Measurements from ENCODE around the gene CCDC85C.
A peak's percentile ranks its signal among the peaks of the same experiment; 100 is the strongest.

The CCDC85C gene

DNA sequence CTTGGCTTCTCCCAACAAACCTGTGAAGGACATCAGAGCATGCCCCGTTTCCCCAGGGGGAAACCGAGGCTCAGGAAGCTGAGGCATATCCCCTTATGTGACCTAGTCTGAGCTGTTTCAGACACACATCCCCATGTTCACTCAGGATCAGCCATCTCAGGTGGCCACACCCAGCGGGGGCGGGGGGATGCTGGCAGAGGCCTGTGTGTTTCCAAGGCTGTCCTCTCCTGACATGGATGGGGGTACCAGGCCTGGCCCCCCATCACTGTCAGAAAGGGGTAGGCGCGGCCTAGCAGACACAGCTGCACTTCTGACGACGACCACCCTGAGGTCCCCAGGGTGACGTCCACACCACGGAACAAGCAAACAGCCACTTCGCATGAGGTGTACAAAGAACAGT is 22.1 kb downstream of the CCDC85C start:
- no peak overlapping the region for H2BK5ac ChIP-seq (ENCODE audit: low read length)
- WGBS (ENCODE audit: extremely low coverage, insufficient coverage, low lambda C conversion rate), result no CpG with 5 or more reads among the region's 11 CpGs
- H3K4me1 ChIP-seq (ENCODE audit: control insufficient read depth, low read depth, low read length), result peaks cover 7% of the 10 kb centered on the region
- no peaks in the 10 kb centered on the region for H3K79me2 ChIP-seq (ENCODE audit: control insufficient read depth, insufficient read depth, low read length)
- H3K36me3 ChIP-seq (ENCODE audit: control insufficient read depth, insufficient read depth, low read length), result no peaks in the 10 kb centered on the region
- H3K23ac ChIP-seq (ENCODE audit: low read length), result no peak overlapping the region
- H3K9ac ChIP-seq (ENCODE audit: low read length), result no peak overlapping the region
- no peak overlapping the region for H2BK120ac ChIP-seq (ENCODE audit: low read depth, low read length)
- DNase-seq, result no peak
- H3K79me1 ChIP-seq (ENCODE audit: low read length), result peaks cover 2% of the 10 kb centered on the region
- H3K18ac ChIP-seq (ENCODE audit: low read length), result no peak overlapping the region
- no peak overlapping the region for H2BK15ac ChIP-seq (replicated peaks; ENCODE audit: low read depth)
- no peak overlapping the region for H4K8ac ChIP-seq (ENCODE audit: low read depth, low read length)
- no peaks in the 10 kb centered on the region for H3K27me3 ChIP-seq (ENCODE audit: insufficient read depth, low read length, poor library complexity)
- no peak overlapping the region for H4K5ac ChIP-seq (ENCODE audit: low read length)
- H3K4me3 ChIP-seq (ENCODE audit: low read length), result no peak overlapping the region
- H3K56ac ChIP-seq (ENCODE audit: low read length), result no peak overlapping the region
- no peak overlapping the region for H3K4me2 ChIP-seq (ENCODE audit: low read length)
- H3K4ac ChIP-seq (ENCODE audit: low read depth, low read length), result no peak overlapping the region
- no peak overlapping the region for H2AK5ac ChIP-seq (ENCODE audit: low read length)
- H3K27ac ChIP-seq (ENCODE audit: low read depth, low read length), result no peak overlapping the region

DNA sequence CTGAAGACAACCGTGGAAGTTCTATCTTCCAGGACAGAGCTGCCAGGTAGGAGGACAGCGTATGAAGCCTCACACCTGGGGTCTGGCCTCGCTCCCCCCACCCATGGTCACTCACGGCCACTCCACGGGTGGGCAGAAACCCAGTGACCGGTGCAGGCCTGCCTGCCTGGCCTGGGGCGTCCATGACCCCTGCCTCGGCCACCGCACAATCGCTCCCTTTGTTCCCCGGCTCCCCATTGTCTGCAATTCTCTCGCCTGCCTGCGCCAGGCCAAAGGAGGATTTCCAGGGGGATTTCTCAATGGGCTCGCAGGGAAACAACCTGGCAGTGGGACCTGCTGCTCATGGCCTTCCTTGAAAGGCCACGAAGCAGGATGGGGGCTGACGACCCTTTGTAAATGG is 22.6 kb downstream of the CCDC85C start:
- Histone ChIP-seq H3K79me2 (ENCODE audit: control insufficient read depth, insufficient read depth, low read length) (no peaks in the 10 kb centered on the region), H3K27me3 (ENCODE audit: insufficient read depth, low read length, poor library complexity) (no peaks in the 10 kb centered on the region), H2BK15ac (replicated peaks; ENCODE audit: low read depth) (no peak overlapping the region), H4K5ac (ENCODE audit: low read length) (no peak overlapping the region), H3K9ac (ENCODE audit: low read length) (no peak overlapping the region), H3K56ac (ENCODE audit: low read length) (peak overlapping the region; percentile 15), H3K27ac (ENCODE audit: low read depth, low read length) (no peak overlapping the region), H3K18ac (ENCODE audit: low read length) (no peak overlapping the region), H3K79me1 (ENCODE audit: low read length) (peaks cover 2% of the 10 kb centered on the region), H2AK5ac (ENCODE audit: low read length) (no peak overlapping the region), H3K4me2 (ENCODE audit: low read length) (no peak overlapping the region), H2BK5ac (ENCODE audit: low read length) (no peak overlapping the region), H3K4ac (ENCODE audit: low read depth, low read length) (no peak overlapping the region), H3K23ac (ENCODE audit: low read length) (no peak overlapping the region), H4K8ac (ENCODE audit: low read depth, low read length) (no peak overlapping the region), H3K4me3 (ENCODE audit: low read length) (no peak overlapping the region), H2BK120ac (ENCODE audit: low read depth, low read length) (no peak overlapping the region), H3K4me1 (ENCODE audit: control insufficient read depth, low read depth, low read length) (peaks cover 9% of the 10 kb centered on the region), H3K36me3 (ENCODE audit: control insufficient read depth, insufficient read depth, low read length) (no peaks in the 10 kb centered on the region)
- WGBS (ENCODE audit: extremely low coverage, insufficient coverage, low lambda C conversion rate), result no CpG with 5 or more reads among the region's 16 CpGs
- DNase-seq, result no peak

DNA sequence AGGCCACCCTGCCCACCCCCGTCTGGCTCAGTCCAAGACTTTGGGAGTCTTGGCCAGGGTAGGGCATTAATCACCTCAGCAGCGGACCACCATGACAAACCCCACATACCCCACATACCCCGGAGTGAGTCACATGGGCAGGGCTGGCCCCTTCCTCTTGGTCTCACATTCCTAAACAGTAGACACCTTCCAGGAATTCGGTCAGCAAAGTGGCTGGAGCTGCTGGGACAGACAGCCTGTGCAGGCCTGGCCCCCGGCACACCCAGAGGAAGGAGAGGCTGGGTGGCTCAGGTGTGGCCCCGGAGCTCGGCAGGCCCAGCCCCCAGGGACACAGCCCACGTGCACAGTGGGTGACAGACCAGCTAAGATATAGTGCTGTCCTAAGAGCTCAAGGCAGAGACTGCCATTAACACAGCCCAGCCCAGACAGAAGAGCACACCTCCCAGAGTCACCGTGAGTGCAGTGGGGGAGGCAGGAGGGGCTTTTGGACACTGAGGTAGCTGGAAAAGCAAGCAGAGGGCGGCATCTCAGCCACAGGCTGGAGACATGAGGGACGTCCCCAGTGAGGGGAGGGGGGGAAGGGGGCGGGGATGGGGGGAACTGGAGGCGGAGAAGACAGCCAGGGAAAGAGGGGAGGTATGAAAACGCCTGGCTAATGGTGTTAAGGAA is 24.0 kb downstream of the CCDC85C start:
- WGBS (ENCODE audit: extremely low coverage, insufficient coverage, low lambda C conversion rate), result no CpG with 5 or more reads among the region's 14 CpGs
- DNase-seq, result peak; percentile 92
- Histone ChIP-seq H3K79me1 (ENCODE audit: low read length) (peaks cover 2% of the 10 kb centered on the region), H4K5ac (ENCODE audit: low read length) (no peak overlapping the region), H3K27ac (ENCODE audit: low read depth, low read length) (no peak overlapping the region), H3K18ac (ENCODE audit: low read length) (peak overlapping the region; percentile 15), H3K4me2 (ENCODE audit: low read length) (no peak overlapping the region), H3K36me3 (ENCODE audit: control insufficient read depth, insufficient read depth, low read length) (no peaks in the 10 kb centered on the region), H3K4ac (ENCODE audit: low read depth, low read length) (peak overlapping the region; percentile 44), H2BK120ac (ENCODE audit: low read depth, low read length) (no peak overlapping the region), H2BK5ac (ENCODE audit: low read length) (peak overlapping the region; percentile 45), H3K4me1 (ENCODE audit: control insufficient read depth, low read depth, low read length) (peaks cover 17% of the 10 kb centered on the region), H2AK5ac (ENCODE audit: low read length) (peak overlapping the region; percentile 69), H3K79me2 (ENCODE audit: control insufficient read depth, insufficient read depth, low read length) (no peaks in the 10 kb centered on the region), H3K4me3 (ENCODE audit: low read length) (no peak overlapping the region), H3K27me3 (ENCODE audit: insufficient read depth, low read length, poor library complexity) (no peaks in the 10 kb centered on the region), H3K23ac (ENCODE audit: low read length) (peak overlapping the region; percentile 29), H4K8ac (ENCODE audit: low read depth, low read length) (no peak overlapping the region), H3K9ac (ENCODE audit: low read length) (no peak overlapping the region), H2BK15ac (replicated peaks; ENCODE audit: low read depth) (no peak overlapping the region), H3K56ac (ENCODE audit: low read length) (peak overlapping the region; percentile 62)

DNA sequence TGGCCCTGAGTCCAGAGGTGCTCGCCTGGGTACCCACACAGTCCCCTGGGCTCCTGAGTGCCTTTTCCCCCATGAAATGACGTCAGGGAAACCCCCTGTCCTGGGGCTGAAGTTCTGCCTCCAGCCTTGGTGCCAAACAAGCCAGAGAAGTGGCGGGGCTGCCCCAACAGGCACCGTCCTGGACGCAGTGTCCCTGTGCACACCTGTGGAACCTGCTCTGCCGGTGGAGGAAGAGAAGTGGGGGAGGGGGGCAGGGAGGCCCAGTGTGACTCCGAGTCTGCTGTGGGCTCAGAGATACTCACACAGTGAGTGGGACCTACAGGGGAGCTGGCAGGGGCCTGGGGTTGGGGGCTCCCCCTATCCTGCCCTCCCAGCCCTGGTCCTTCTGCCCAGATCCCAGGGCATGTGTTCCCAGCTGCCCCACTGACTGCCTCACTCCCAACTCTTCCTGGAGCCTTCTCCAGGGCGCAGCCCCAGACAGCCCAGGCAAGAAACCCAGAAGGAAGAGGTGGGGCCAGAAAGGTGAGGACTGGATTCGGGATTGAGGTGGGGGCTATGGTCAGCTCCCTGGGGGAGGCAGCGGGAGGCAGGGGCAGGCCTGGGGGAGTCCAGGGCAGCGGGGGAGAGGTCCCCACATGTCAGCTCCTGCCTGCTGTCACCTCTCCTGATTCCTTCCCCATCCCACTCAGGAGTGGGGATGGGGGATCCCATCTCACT is 24.7 kb downstream of the CCDC85C start:
- H3K79me2 ChIP-seq (ENCODE audit: control insufficient read depth, insufficient read depth, low read length), result no peaks in the 10 kb centered on the region
- no peak overlapping the region for H2BK120ac ChIP-seq (ENCODE audit: low read depth, low read length)
- H2BK15ac ChIP-seq (replicated peaks; ENCODE audit: low read depth), result no peak overlapping the region
- no peaks in the 10 kb centered on the region for H3K27me3 ChIP-seq (ENCODE audit: insufficient read depth, low read length, poor library complexity)
- H3K4me3 ChIP-seq (ENCODE audit: low read length), result no peak overlapping the region
- H3K4me2 ChIP-seq (ENCODE audit: low read length), result no peak overlapping the region
- H3K4me1 ChIP-seq (ENCODE audit: control insufficient read depth, low read depth, low read length), result peaks cover 23% of the 10 kb centered on the region
- H3K18ac ChIP-seq (ENCODE audit: low read length), result no peak overlapping the region
- no peaks in the 10 kb centered on the region for H3K36me3 ChIP-seq (ENCODE audit: control insufficient read depth, insufficient read depth, low read length)
- H3K27ac ChIP-seq (ENCODE audit: low read depth, low read length), result no peak overlapping the region
- H3K79me1 ChIP-seq (ENCODE audit: low read length), result peaks cover 2% of the 10 kb centered on the region
- peak overlapping the region; percentile 69 for H2AK5ac ChIP-seq (ENCODE audit: low read length)
- H3K23ac ChIP-seq (ENCODE audit: low read length), result peak overlapping the region; percentile 45
- no peak overlapping the region for H3K9ac ChIP-seq (ENCODE audit: low read length)
- peak; percentile 61 for DNase-seq
- H3K4ac ChIP-seq (ENCODE audit: low read depth, low read length), result peak overlapping the region; percentile 44
- no peak overlapping the region for H4K5ac ChIP-seq (ENCODE audit: low read length)
- no peak overlapping the region for H2BK5ac ChIP-seq (ENCODE audit: low read length)
- WGBS (ENCODE audit: extremely low coverage, insufficient coverage, low lambda C conversion rate), result no CpG with 5 or more reads among the region's 11 CpGs
- peak overlapping the region; percentile 62 for H3K56ac ChIP-seq (ENCODE audit: low read length)
- no peak overlapping the region for H4K8ac ChIP-seq (ENCODE audit: low read depth, low read length)

DNA sequence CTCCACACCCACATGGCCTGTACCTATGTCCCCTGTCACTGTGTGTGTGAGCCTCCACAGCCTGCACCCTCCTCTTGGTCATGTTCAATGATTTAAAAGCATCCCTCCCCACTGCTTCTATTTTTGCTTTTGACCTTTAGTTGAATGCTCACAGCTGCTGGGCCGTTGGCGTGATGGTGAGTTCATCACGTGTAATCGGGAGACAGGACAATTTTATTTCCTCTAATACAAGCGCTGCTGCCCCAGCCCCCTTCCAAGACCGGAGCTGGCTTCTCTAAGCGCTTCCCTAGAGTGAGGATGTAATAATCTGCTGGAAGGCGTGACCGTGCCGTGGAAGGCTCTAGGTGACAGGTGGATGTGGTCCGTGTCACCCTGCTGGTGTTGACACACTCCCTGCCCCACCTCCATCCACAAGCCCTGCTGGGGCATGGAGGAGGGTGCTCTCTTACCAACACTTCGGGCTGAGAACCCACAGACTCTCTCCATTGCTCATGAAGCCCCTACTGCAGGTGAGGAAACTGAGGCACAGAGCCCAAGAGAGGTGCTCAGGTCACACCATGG is 25.4 kb downstream of the CCDC85C start:
- H2BK5ac ChIP-seq (ENCODE audit: low read length), result no peak overlapping the region

More for the DNA sequence above, 25.4 kb downstream of the CCDC85C start:
- Histone ChIP-seq H4K8ac (ENCODE audit: low read depth, low read length) (no peak overlapping the region), H3K9ac (ENCODE audit: low read length) (no peak overlapping the region), H2BK120ac (ENCODE audit: low read depth, low read length) (no peak overlapping the region), H3K4ac (ENCODE audit: low read depth, low read length) (no peak overlapping the region), H3K56ac (ENCODE audit: low read length) (no peak overlapping the region), H3K4me3 (ENCODE audit: low read length) (no peak overlapping the region), H3K36me3 (ENCODE audit: control insufficient read depth, insufficient read depth, low read length) (no peaks in the 10 kb centered on the region), H4K5ac (ENCODE audit: low read length) (no peak overlapping the region), H3K4me2 (ENCODE audit: low read length) (no peak overlapping the region), H3K79me1 (ENCODE audit: low read length) (peaks cover 2% of the 10 kb centered on the region), H2AK5ac (ENCODE audit: low read length) (no peak overlapping the region), H3K79me2 (ENCODE audit: control insufficient read depth, insufficient read depth, low read length) (no peaks in the 10 kb centered on the region), H3K18ac (ENCODE audit: low read length) (no peak overlapping the region), H3K23ac (ENCODE audit: low read length) (no peak overlapping the region), H3K4me1 (ENCODE audit: control insufficient read depth, low read depth, low read length) (peaks cover 29% of the 10 kb centered on the region), H3K27me3 (ENCODE audit: insufficient read depth, low read length, poor library complexity) (no peaks in the 10 kb centered on the region), H3K27ac (ENCODE audit: low read depth, low read length) (no peak overlapping the region), H2BK15ac (replicated peaks; ENCODE audit: low read depth) (no peak overlapping the region)
- WGBS (ENCODE audit: extremely low coverage, insufficient coverage, low lambda C conversion rate), result no CpG with 5 or more reads among the region's 12 CpGs
- no peak for DNase-seq
